Measurements from ENCODE around the gene TGM2. TPM values are rescaled to one million over a fixed set of nuclear protein-coding genes. Genes with fewer than 3 reads are reported as not detected.

TGM2 gene
- total RNA-seq, 1 experiment from 2014 or later = 113 TPM

GRCh38 chr20:38146156-38146555 is 18.9 kb downstream of the TGM2 start:
- BruUV-seq (replicated peaks) = no TSS peak
- CTCF ChIA-PET = interaction anchor here (0.6 kb wide), 1 partner anchor 597 kb away, joined by 6 read pairs; no protein-coding TSS in a partner anchor
- in situ Hi-C loops (cut with HindIII; ENCODE audit: low pct_unique_long_range_greater_than_20kb, low sequenced_read_pairs) = no loop called here

GRCh38 chr20:38145729-38146075 is 19.4 kb downstream of the TGM2 start:
- H3K9me3 ChIP-seq (ENCODE audit: control insufficient read depth, insufficient read depth, low read depth, low read length) = no peaks in the 10 kb centered on the region
- no peak overlapping the region for H3K27ac ChIP-seq (ENCODE audit: low read length)
- ATAC-seq (no peak), DNase-seq (ENCODE audit: low read depth, low spot score) (no peak)
- peaks cover 2% of the 10 kb centered on the region for H3K36me3 ChIP-seq (ENCODE audit: control insufficient read depth, insufficient read depth, low read length)
- H3K4me3 ChIP-seq (ENCODE audit: low read depth in 2 of 2, low read length in 2 of 2) = no peak overlapping the region
- BruUV-seq (replicated peaks) = no TSS peak
- TF ChIP-seq CTCF (IDR thresholded peaks at IDR 0.05) (no peak), POLR2AphosphoS5 (IDR thresholded peaks at IDR 0.05; ENCODE audit: low read depth, low read length) (no peak), TCF7L2 (IDR thresholded peaks at IDR 0.05; ENCODE audit: low read depth, low read length) (no peak), SIN3A (IDR thresholded peaks at IDR 0.05; ENCODE audit: borderline replicate concordance, insufficient read depth, low read depth, low read length) (no peak)
- TF ChIP-seq, protein P1, sequence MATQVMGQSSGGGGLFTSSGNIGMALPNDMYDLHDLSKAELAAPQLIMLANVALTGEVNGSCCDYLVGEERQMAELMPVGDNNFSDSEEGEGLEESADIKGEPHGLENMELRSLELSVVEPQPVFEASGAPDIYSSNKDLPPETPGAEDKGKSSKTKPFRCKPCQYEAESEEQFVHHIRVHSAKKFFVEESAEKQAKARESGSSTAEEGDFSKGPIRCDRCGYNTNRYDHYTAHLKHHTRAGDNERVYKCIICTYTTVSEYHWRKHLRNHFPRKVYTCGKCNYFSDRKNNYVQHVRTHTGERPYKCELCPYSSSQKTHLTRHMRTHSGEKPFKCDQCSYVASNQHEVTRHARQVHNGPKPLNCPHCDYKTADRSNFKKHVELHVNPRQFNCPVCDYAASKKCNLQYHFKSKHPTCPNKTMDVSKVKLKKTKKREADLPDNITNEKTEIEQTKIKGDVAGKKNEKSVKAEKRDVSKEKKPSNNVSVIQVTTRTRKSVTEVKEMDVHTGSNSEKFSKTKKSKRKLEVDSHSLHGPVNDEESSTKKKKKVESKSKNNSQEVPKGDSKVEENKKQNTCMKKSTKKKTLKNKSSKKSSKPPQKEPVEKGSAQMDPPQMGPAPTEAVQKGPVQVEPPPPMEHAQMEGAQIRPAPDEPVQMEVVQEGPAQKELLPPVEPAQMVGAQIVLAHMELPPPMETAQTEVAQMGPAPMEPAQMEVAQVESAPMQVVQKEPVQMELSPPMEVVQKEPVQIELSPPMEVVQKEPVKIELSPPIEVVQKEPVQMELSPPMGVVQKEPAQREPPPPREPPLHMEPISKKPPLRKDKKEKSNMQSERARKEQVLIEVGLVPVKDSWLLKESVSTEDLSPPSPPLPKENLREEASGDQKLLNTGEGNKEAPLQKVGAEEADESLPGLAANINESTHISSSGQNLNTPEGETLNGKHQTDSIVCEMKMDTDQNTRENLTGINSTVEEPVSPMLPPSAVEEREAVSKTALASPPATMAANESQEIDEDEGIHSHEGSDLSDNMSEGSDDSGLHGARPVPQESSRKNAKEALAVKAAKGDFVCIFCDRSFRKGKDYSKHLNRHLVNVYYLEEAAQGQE (IDR thresholded peaks at IDR 0.05; ENCODE audit: insufficient read depth in 1 of 2, low read depth in 2 of 2, low read length in 1 of 2) = no peak
- POLR2A ChIA-PET = interaction anchor here (0.6 kb wide), 1 partner anchor 77 kb away, joined by 4 read pairs; no protein-coding TSS in a partner anchor
- intact Hi-C loops (cut with micrococcal nuclease; ENCODE audit: unreplicated experiment) = no loop called here
- in situ Hi-C loops (cut with HindIII; ENCODE audit: low pct_unique_long_range_greater_than_20kb, low sequenced_read_pairs) = no loop called here
- CTCF ChIA-PET = no interaction called here
- H3K4me1 ChIP-seq (ENCODE audit: control insufficient read depth, insufficient read depth, low read length) = peaks cover 20% of the 10 kb centered on the region
- H3K27me3 ChIP-seq (ENCODE audit: control insufficient read depth, insufficient read depth, low read length) = no peaks in the 10 kb centered on the region

More at GRCh38 chr20:38146156-38146555, 18.9 kb downstream of the TGM2 start:
- H3K36me3 ChIP-seq (ENCODE audit: control insufficient read depth, insufficient read depth, low read length) = no peaks in the 10 kb centered on the region; the same call in 1 of the 2 replicates
- DNase-seq (ENCODE audit: low read depth, low spot score) (no peak), ATAC-seq (no peak)
- H3K9me3 ChIP-seq (ENCODE audit: control insufficient read depth, insufficient read depth, low read depth, low read length) = no peaks in the 10 kb centered on the region
- POLR2A ChIA-PET = no interaction called here
- H3K4me1 ChIP-seq (ENCODE audit: control insufficient read depth, insufficient read depth, low read length) = peaks cover 20% of the 10 kb centered on the region
- TF ChIP-seq CTCF (IDR thresholded peaks at IDR 0.05) (no peak), SIN3A (IDR thresholded peaks at IDR 0.05; ENCODE audit: borderline replicate concordance, insufficient read depth, low read depth, low read length) (no peak), TCF7L2 (IDR thresholded peaks at IDR 0.05; ENCODE audit: low read depth, low read length) (no peak)
- intact Hi-C loops (cut with micrococcal nuclease; ENCODE audit: unreplicated experiment) = no loop called here
- H3K4me3 ChIP-seq (ENCODE audit: low read depth in 2 of 2, low read length in 2 of 2) = no peak overlapping the region
- no peaks in the 10 kb centered on the region for H3K27me3 ChIP-seq (ENCODE audit: control insufficient read depth, insufficient read depth, low read length)
- H3K27ac ChIP-seq (ENCODE audit: low read length) = no peak overlapping the region
